ENCODE measurements around the gene TBC1D2.

GRCh38 chr9:98271479-98271878 is 16.0 kb upstream of the TBC1D2 start:
- TF ChIP-seq CTCF (IDR thresholded peaks at IDR 0.05; ENCODE audit: insufficient read depth, low read length, poor library complexity, severe bottlenecking): no peak
- TF ChIP-seq EZH2phosphoT487 (conservative IDR thresholded peaks at IDR 0.05; ENCODE audit: low read length): no peak

Data from SU-DHL-6 (cell line).